Measurements from ENCODE around the gene LBR.

DNA sequence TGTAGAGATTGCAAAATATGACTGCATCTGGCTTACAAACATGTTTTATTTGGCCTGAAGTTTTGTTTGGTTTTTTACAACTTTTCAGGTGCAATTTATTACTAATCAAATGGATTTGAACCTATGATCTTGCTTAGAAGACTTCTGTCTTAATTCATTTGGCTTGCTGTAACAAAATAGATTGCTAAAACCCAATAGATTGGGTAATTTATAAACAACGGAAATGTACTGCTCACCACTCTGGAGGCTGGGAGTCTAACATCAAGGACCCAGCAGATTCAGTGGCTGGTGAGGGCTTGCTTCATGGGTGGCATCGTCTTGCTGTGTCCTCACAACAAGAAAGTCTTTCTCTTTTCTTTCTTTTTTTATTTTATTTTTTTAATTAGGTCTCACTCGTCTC, 72.9 kb downstream of the LBR start:
- TF ChIP-seq, protein P1, sequence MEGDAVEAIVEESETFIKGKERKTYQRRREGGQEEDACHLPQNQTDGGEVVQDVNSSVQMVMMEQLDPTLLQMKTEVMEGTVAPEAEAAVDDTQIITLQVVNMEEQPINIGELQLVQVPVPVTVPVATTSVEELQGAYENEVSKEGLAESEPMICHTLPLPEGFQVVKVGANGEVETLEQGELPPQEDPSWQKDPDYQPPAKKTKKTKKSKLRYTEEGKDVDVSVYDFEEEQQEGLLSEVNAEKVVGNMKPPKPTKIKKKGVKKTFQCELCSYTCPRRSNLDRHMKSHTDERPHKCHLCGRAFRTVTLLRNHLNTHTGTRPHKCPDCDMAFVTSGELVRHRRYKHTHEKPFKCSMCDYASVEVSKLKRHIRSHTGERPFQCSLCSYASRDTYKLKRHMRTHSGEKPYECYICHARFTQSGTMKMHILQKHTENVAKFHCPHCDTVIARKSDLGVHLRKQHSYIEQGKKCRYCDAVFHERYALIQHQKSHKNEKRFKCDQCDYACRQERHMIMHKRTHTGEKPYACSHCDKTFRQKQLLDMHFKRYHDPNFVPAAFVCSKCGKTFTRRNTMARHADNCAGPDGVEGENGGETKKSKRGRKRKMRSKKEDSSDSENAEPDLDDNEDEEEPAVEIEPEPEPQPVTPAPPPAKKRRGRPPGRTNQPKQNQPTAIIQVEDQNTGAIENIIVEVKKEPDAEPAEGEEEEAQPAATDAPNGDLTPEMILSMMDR (IDR thresholded peaks at IDR 0.05): no peak
- TF ChIP-seq POLR2AphosphoS5 (IDR thresholded peaks at IDR 0.05) (no peak), POLR2A (IDR thresholded peaks at IDR 0.05; ENCODE audit: low read depth) (no peak)

All from esophagus muscularis mucosa (tissue), 3 donors.